Caco-2 (cell line): Measurements from ENCODE around the gene CLSTN2. TPM values are rescaled to one million over a fixed set of nuclear protein-coding genes. Genes with fewer than 3 reads are reported as not detected.

ENCODE experiments used
- BruUV-seq: library from RNA; stranded (reverse); fragments of 400-500 nt; replicated peaks from 2 replicates; lab custom pipeline; 2021; lab: Mats Ljungman, UMichigan
- CTCF ChIA-PET: fragments of 300-600 bp; sonication (Branson Sonifier 250); formaldehyde crosslinking; loops from one replicate; lab custom pipeline; 2022; ENCODE audit warnings: antibody characterized with exemption; lab: Charles Lee
- POLR2A ChIA-PET: fragments of 300-600 bp; sonication (Branson Sonifier 250); formaldehyde crosslinking; loops from one replicate; lab custom pipeline; 2022; ENCODE audit warnings: antibody characterized with exemption; lab: Charles Lee
- DNase-seq, 2 experiments: peaks; one replicate each; pipeline versions ENCODE4 v3.0.0 to v3.0.0-alpha.2; 2020 to 2022
- H3K27me3 ChIP-seq: replicated peaks from 2 replicates; pipeline ENCODE4 v1.6.0; 2011; ENCODE audit warnings: low read length; ENCODE audit not compliant: control insufficient read depth, insufficient read depth
- H3K36me3 ChIP-seq: 2 replicates; pipeline ENCODE4 v1.5.1; 2011; ENCODE audit warnings: low read length; ENCODE audit not compliant: control insufficient read depth, insufficient read depth
- H3K4me1 ChIP-seq: fragments of 250-450 bp; sonication (Bioruptor Pico); 2 replicates; pipeline ENCODE4 v1.5.1; 2020; ENCODE audit warnings: mild to moderate bottlenecking
- H3K4me3 ChIP-seq: 2 replicates; pipeline ENCODE4 v1.5.1; 2011; ENCODE audit warnings: low read depth, mild to moderate bottlenecking, control low read depth, low read length
- H3K9me3 ChIP-seq: fragments of 250-450 bp; sonication (Bioruptor Pico); 2 replicates; pipeline ENCODE4 v1.5.1; 2020; ENCODE audit warnings: mild to moderate bottlenecking, moderate library complexity
- H3K27ac Mint-ChIP-seq: one replicate; pipeline ENCODE4 v1.8.0; 2022; ENCODE audit warnings: mixed read lengths; ENCODE audit not compliant: unreplicated experiment
- H3K27me3 Mint-ChIP-seq: one replicate; pipeline ENCODE4 v1.8.0; 2022; ENCODE audit warnings: mixed read lengths; ENCODE audit not compliant: insufficient read depth, unreplicated experiment
- H3K36me3 Mint-ChIP-seq: one replicate; pipeline ENCODE4 v1.8.0; 2022; ENCODE audit warnings: mild to moderate bottlenecking, mixed read lengths; ENCODE audit not compliant: insufficient read depth, unreplicated experiment
- H3K4me1 Mint-ChIP-seq: one replicate; pipeline ENCODE4 v1.8.0; 2022; ENCODE audit warnings: low read depth, mixed read lengths; ENCODE audit not compliant: unreplicated experiment
- H3K4me3 Mint-ChIP-seq: one replicate; pipeline ENCODE4 v1.8.0; 2022; ENCODE audit warnings: mild to moderate bottlenecking, moderate library complexity, mixed read lengths; ENCODE audit not compliant: unreplicated experiment
- H3K9me3 Mint-ChIP-seq: one replicate; pipeline ENCODE4 v1.8.0; 2022; ENCODE audit warnings: mixed read lengths; ENCODE audit not compliant: unreplicated experiment
- intact Hi-C: fragments of 100-400 bp; cut with micrococcal nuclease; formaldehyde crosslinking; loops from one replicate; pipeline ENCODE4 v1.10.0; 2022; ENCODE audit not compliant: unreplicated experiment
- total RNA-seq: library from RNA; stranded (reverse); gene quantifications from 2 replicates; pipeline ENCODE4 v1.2.3, GENCODE V29; 2022
- TF ChIP-seq, protein P1 (sequence below), 2 experiments: fragments of 200-600 bp in 1 of 2; IDR thresholded peaks; 1 replicate in 1 of 2; 2 replicates in 1 of 2; pipeline versions ENCODE4 v1.5.1 to v1.8.0; 2011 to 2022; ENCODE audit warnings: antibody characterized with exemption in 1 of 2, control low read depth in 1 of 2, inconsistent platforms in 1 of 2, low read depth in 1 of 2, low read length in 1 of 2, mild to moderate bottlenecking in 1 of 2, moderate library complexity in 1 of 2; ENCODE audit not compliant: insufficient read depth in 1 of 2, severe bottlenecking in 1 of 2, unreplicated experiment in 1 of 2

Gene CLSTN2
- total RNA-seq, 1 experiment from 2014 or later = 26.1 TPM

DNA sequence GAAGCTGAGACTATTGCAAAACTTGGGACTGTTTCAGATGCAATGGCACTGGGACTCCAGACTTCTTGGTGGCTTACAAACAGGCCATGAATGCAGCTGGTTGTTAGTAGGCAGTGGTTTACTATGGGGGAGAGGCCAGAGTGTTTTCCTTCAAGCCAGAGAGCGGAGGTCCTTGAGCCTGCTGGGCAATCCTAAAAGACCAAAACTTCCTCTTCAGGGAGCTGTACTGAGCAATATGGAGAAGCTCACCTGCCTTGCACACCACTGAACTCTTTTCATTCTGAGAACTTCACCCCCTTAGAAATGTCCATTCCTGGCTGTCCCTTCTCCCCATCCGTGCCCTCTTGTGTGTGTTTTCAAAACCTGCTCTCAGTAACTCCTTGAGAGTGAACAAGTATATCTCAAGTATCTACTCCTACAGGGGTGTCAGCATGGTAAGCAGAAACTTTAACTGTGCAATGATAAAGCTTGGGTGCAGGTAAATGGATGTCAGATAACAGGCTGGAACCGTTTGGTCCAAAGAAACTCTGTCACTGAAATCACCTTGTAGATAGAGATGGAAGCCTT lies 213.9 kb downstream of the CLSTN2 start:
- ChIA-PET CTCF (no interaction called here), POLR2A (no interaction called here)
- no peak for DNase-seq
- intact Hi-C loops = no loop called here
- Histone ChIP-seq H3K36me3 (no peaks in the 10 kb centered on the region), H3K4me1 (no peaks in the 10 kb centered on the region), H3K27me3 (no peaks in the 10 kb centered on the region; the same call in 1 of the 2 replicates), H3K4me3 (no peak overlapping the region), H3K9me3 (no peaks in the 10 kb centered on the region)
- no peaks in the 10 kb centered on the region for H3K9me3 Mint-ChIP-seq
- no peak overlapping the region for H3K4me3 Mint-ChIP-seq
- no peaks in the 10 kb centered on the region for H3K36me3 Mint-ChIP-seq
- H3K27me3 Mint-ChIP-seq = no peaks in the 10 kb centered on the region
- BruUV-seq = no TSS peak
- no peaks in the 10 kb centered on the region for H3K4me1 Mint-ChIP-seq
- H3K27ac Mint-ChIP-seq = no peak overlapping the region
- TF ChIP-seq, protein P1, sequence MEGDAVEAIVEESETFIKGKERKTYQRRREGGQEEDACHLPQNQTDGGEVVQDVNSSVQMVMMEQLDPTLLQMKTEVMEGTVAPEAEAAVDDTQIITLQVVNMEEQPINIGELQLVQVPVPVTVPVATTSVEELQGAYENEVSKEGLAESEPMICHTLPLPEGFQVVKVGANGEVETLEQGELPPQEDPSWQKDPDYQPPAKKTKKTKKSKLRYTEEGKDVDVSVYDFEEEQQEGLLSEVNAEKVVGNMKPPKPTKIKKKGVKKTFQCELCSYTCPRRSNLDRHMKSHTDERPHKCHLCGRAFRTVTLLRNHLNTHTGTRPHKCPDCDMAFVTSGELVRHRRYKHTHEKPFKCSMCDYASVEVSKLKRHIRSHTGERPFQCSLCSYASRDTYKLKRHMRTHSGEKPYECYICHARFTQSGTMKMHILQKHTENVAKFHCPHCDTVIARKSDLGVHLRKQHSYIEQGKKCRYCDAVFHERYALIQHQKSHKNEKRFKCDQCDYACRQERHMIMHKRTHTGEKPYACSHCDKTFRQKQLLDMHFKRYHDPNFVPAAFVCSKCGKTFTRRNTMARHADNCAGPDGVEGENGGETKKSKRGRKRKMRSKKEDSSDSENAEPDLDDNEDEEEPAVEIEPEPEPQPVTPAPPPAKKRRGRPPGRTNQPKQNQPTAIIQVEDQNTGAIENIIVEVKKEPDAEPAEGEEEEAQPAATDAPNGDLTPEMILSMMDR (IDR thresholded peaks at IDR 0.05; ENCODE audit: insufficient read depth in 1 of 2, low read depth in 1 of 2, low read length in 1 of 2, severe bottlenecking in 1 of 2, unreplicated experiment in 1 of 2) = no peak

DNA sequence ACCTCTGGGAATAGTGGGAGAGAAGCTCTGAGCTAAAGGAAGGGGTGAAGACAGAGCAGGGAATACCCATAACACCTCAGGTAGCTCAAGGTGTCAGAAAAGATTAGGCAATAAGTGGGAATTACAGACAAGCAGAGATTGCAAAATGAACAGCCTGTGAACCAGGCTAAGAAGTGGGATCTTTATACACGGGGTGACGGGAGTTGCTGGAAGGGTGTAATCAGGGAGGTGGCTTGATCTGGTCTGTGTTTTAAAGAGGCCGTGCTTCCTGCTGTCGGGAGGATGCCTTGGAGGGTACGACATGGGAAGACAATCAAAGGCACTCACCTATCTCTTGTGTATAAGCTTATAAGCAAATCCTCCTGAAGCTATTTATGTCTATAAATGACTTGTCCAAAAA lies 216.3 kb downstream of the CLSTN2 start:
- TF ChIP-seq, protein P1 (IDR thresholded peaks at IDR 0.05; ENCODE audit: insufficient read depth in 1 of 2, low read depth in 1 of 2, low read length in 1 of 2, severe bottlenecking in 1 of 2, unreplicated experiment in 1 of 2) = no peak
- Mint-ChIP-seq H3K36me3 (no peaks in the 10 kb centered on the region), H3K27me3 (no peaks in the 10 kb centered on the region), H3K9me3 (no peaks in the 10 kb centered on the region), H3K4me1 (no peaks in the 10 kb centered on the region), H3K4me3 (no peak overlapping the region), H3K27ac (no peak overlapping the region)
- Histone ChIP-seq H3K27me3 (no peaks in the 10 kb centered on the region; the same call in 1 of the 2 replicates), H3K4me1 (no peaks in the 10 kb centered on the region), H3K36me3 (no peaks in the 10 kb centered on the region), H3K9me3 (no peaks in the 10 kb centered on the region), H3K4me3 (no peak overlapping the region)
- BruUV-seq = no TSS peak
- intact Hi-C loops = no loop called here
- ChIA-PET CTCF (no interaction called here), POLR2A (no interaction called here)
- no peak for DNase-seq

DNA sequence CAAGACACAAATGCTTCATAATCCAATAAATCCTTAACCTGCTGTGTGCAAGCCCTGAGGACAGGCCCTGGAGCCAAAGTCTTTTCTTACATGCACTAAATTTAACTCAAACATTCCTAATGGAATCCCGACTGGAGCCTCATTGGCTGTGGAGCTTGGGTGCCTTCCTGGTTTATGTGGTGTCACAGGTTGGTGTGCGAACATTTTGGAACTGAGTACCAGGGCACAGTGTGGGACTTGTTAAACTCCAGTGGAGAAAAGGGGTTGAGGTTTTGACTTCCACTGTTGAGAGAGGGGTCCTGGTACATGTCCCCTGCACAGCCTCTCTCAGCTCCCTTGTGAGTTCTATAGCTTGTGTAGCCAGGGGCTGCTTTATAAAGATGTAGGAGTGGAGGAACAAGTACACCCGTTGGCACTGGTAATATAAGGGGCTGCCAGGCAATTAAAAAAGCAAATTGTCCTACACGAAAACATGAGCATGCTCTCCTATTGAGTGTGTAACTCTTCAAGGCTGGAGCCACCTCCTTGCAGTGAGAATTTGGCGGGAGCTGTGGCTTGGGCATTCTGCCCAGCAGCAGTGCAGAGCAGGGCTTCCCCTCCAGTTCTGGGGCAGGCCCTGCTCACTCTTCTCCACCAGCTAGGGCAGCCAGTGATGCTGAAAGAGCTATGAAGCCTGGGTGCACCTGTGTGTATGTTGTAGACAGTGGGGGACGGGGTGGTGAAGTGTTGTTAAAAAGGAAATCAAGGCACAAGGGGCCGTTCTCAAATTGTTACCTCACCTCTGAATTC lies 218.1 kb downstream of the CLSTN2 start:
- H3K36me3 Mint-ChIP-seq = no peaks in the 10 kb centered on the region
- no peaks in the 10 kb centered on the region for H3K9me3 Mint-ChIP-seq
- no TSS peak for BruUV-seq
- ChIA-PET CTCF (no interaction called here), POLR2A (no interaction called here)
- no peak overlapping the region for H3K4me3 Mint-ChIP-seq
- Histone ChIP-seq H3K4me1 (no peaks in the 10 kb centered on the region), H3K36me3 (no peaks in the 10 kb centered on the region), H3K9me3 (no peaks in the 10 kb centered on the region), H3K27me3 (no peaks in the 10 kb centered on the region; the same call in 1 of the 2 replicates), H3K4me3 (no peak overlapping the region)
- no peak for DNase-seq
- H3K27me3 Mint-ChIP-seq = no peaks in the 10 kb centered on the region
- TF ChIP-seq, protein P1 (IDR thresholded peaks at IDR 0.05; ENCODE audit: insufficient read depth in 1 of 2, low read depth in 1 of 2, low read length in 1 of 2, severe bottlenecking in 1 of 2, unreplicated experiment in 1 of 2) = no peak
- no peaks in the 10 kb centered on the region for H3K4me1 Mint-ChIP-seq
- H3K27ac Mint-ChIP-seq = no peak overlapping the region
- intact Hi-C loops = no loop called here
